HG03095 (cell line): ENCODE data around the gene SCLT1.

Source experiments
- ATAC-seq: cut with Tn5 transposase; IDR thresholded peaks from one replicate; pipeline ENCODE4 v1.9.1; 2021; ENCODE audit warnings: moderate library complexity; ENCODE audit not compliant: unreplicated experiment

SCLT1 gene

GRCh38 chr4:128877934-128878333, 215.4 kb downstream of the SCLT1 start:
- no peak for ATAC-seq

- no peak for ATAC-seq
Observed at GRCh38 chr4:128876200-128876599, 217.1 kb downstream of the SCLT1 start.

GRCh38 chr4:128871948-128872347, 221.4 kb downstream of the SCLT1 start:
- ATAC-seq: no peak

- ATAC-seq: no peak
Observed at GRCh38 chr4:128869776-128870509, 223.4 kb downstream of the SCLT1 start.

GRCh38 chr4:128868758-128869157, 224.6 kb downstream of the SCLT1 start:
- ATAC-seq: no peak

- ATAC-seq: no peak
Observed at GRCh38 chr4:128866691-128867090, 226.6 kb downstream of the SCLT1 start.

- ATAC-seq: no peak
Observed at GRCh38 chr4:128866269-128866668, 227.1 kb downstream of the SCLT1 start.

- ATAC-seq: no peak
Observed at GRCh38 chr4:128865132-128865531, 228.2 kb downstream of the SCLT1 start.

GRCh38 chr4:128863312-128864075, 229.8 kb downstream of the SCLT1 start:
- no peak for ATAC-seq

GRCh38 chr4:128862608-128863311, 230.6 kb downstream of the SCLT1 start:
- ATAC-seq: peak; percentile 69

GRCh38 chr4:128861856-128862518, 231.4 kb downstream of the SCLT1 start:
- no peak for ATAC-seq

- no peak for ATAC-seq
Observed at GRCh38 chr4:128859887-128860677, 233.3 kb downstream of the SCLT1 start.

GRCh38 chr4:128858879-128859671, 234.3 kb downstream of the SCLT1 start:
- no peak for ATAC-seq

GRCh38 chr4:128856246-128856645, 237.1 kb downstream of the SCLT1 start:
- no peak for ATAC-seq

GRCh38 chr4:128855621-128856020, 237.7 kb downstream of the SCLT1 start:
- ATAC-seq: no peak

GRCh38 chr4:128854433-128854832, 238.9 kb downstream of the SCLT1 start:
- peak; percentile 78 for ATAC-seq

- no peak for ATAC-seq
Observed at GRCh38 chr4:128853741-128854140, 239.6 kb downstream of the SCLT1 start.

GRCh38 chr4:128850252-128850651, 243.1 kb downstream of the SCLT1 start:
- ATAC-seq: no peak

- ATAC-seq: no peak
Observed at GRCh38 chr4:128848461-128848860, 244.9 kb downstream of the SCLT1 start.
